ENCODE results near the gene DROSHA. TPM values are rescaled to one million over a fixed set of nuclear protein-coding genes. Genes with fewer than 3 reads are reported as not detected.
"Not testable (repeated sequence)": the region's sequence is repeated elsewhere in the genome, so short reads cannot be mapped to it uniquely, and the experiment has no call there.

The DROSHA gene
- 32.1 and 41.8 TPM in 2 replicates for total RNA-seq

- DNase-seq (ENCODE audit: low read depth in 2 of 2), result peak; percentile 83 to 97
Observed at GRCh38 chr5:31531888-31532547, at the start of gene DROSHA, which contains the start of gene C5orf22. DROSHA (minus strand) TSS chr5:31532093; CDS start chr5:31529059, 3,034 bp downstream. C5orf22 (plus strand) TSS chr5:31532301; CDS start chr5:31532393, 92 bp downstream.

DNA sequence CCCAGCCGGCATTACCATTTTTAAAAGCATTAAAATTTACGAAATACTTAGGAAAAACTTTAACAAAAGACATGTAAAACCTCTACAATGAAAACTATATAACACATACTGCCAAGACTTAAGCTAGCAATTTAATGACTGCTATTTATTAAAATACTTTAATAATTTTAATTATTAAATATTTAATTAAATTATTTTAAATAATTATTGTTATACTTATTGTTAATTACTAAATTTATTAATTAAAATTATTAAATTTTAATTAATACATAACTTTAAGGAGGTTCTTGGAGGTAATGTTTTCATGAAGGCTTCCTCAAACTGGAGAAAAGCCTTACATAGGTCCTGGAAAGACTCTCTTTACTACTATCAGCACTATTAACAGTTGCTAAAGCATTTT is 47.7 kb upstream of the DROSHA start:
- no peak for DNase-seq (ENCODE audit: low read depth in 2 of 2)

GRCh38 chr5:31577438-31577837 is 45.5 kb upstream of the DROSHA start:
- DNase-seq (ENCODE audit: low read depth in 2 of 2), result no peak

DNA sequence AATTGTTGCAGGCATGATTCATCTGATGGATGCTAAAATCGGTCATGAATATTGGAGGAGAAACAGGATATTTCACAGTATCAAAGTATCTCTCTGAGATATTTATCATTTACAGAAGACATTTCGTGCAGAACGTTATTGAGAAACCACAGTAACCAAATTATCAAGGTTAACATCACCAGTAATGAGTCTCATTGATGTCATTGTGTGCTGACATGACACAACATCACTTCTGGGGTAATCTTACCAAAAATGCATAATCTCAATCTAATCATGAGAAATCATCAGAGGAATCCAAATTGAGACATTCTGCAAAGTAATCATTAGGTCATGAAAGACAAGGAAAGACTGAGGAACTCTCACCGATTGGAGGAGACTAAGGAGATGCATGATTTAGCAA is 42.9 kb upstream of the DROSHA start:
- no peak for DNase-seq (ENCODE audit: low read depth in 2 of 2)

- DNase-seq (ENCODE audit: low read depth in 2 of 2), result no peak
Observed at GRCh38 chr5:31573494-31574142, 41.7 kb upstream of the DROSHA start.

DNA sequence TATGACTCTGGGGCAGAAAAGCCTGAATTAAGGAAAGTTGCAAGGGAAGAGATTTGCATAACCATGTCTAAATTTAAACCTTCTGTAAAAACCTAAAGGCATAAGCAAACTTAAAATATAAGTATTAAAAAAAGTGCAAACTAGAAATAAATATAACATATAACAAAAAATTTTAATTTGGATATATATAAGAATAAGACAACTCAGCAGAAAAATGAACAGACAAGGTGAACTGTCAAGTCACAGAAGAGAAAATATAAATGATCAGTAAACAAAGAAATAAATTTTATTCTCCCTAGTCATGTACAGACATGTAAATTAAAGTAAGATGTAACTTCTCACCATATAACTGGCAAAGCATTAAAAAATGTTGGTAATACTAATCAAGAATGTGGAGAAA is 37.2 kb upstream of the DROSHA start:
- DNase-seq (ENCODE audit: low read depth in 2 of 2), result no peak

- no peak for DNase-seq (ENCODE audit: low read depth in 2 of 2)
Observed at GRCh38 chr5:31568302-31568835, 36.5 kb upstream of the DROSHA start.

GRCh38 chr5:31566362-31566761 is 34.5 kb upstream of the DROSHA start:
- not testable (repeated sequence) for DNase-seq (ENCODE audit: low read depth in 2 of 2)

DNA sequence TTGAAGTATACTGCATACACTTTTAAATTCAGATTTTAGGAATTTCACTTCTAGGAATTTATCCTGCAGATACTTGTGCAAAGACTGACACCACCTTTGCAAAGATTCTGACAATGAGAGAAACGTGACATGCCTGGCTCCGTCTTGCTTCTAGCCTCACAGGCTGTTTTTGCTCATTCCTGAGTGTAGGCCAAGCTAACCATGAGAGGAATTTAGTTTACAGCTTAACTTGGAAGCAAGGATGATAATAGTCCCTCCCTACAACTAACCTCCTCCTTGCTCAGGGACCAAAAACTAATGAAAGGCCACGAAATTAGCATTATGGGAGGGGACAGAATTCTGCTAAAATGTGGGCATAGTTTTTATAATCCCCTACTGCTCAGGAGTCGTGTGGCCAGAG is 31.3 kb upstream of the DROSHA start:
- no peak for DNase-seq (ENCODE audit: low read depth in 2 of 2)

DNA sequence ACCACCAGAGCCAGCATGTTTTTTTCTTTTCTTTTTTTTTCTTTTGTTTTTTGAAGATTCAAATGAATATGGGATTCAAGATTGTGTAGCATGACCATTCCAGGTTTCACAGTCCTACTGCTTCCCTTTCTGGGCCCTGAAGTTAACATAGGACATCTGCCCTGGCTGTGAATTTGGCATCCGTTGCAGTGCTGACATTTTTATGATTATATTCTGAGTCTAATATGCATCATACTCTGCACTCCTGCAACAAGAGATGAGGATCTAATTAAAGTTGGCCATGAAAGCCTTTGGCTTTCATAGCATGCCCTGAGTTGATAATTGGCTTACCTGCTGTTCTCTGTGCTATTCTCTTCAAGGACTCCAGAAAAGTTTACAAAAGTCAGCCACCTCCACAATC is 30.1 kb upstream of the DROSHA start:
- DNase-seq (ENCODE audit: low read depth in 2 of 2), result no peak

DNA sequence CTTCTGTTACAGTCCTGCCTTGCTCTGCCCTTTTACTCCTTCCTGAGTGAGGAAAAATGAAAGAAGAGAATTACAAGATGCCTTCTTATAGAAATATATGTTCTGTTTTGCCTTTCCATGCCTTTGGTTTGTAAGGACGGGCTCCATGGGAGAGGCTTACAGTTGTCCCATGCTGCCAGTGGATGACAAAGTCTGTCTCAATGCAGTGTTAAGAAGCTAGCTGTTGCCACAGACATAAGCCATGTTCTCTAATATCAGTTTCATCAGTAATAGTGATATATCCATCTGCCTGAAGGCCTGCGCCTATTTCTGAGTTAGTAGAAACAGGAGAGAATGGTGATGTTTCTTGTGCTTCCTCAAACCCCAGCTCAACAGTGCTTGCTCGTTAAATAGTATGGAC is 28.0 kb upstream of the DROSHA start:
- DNase-seq (ENCODE audit: low read depth in 2 of 2), result no peak

- DNase-seq (ENCODE audit: low read depth in 2 of 2), result no peak
Observed at GRCh38 chr5:31556461-31556860, 24.6 kb upstream of the DROSHA start.

DNA sequence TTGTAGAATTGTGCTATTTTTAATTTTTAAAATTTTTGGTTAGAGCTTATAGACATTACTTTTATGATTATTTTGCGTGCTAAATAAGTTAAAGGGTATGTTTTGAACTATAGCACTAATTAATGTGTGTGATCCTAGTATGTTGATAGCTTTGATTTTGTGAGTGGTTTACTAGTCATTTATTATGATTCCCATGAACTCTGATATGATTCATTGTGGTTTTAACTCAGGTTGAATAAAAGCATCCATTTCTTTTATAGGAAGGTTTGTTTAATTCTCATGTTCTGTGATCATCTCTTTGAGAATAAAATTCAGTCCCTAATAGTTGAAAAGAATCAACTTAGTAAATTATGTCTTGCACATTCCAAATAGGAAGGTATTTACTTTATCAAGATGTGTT is 22.7 kb upstream of the DROSHA start:
- DNase-seq (ENCODE audit: low read depth in 2 of 2), result no peak

- DNase-seq (ENCODE audit: low read depth in 2 of 2), result no peak
Observed at GRCh38 chr5:31553863-31554262, 22.0 kb upstream of the DROSHA start.

GRCh38 chr5:31551878-31552277 is 20.0 kb upstream of the DROSHA start:
- DNase-seq (ENCODE audit: low read depth in 2 of 2), result no peak

- not testable (repeated sequence) for DNase-seq (ENCODE audit: low read depth in 2 of 2)
Observed at GRCh38 chr5:31549114-31549513, 17.2 kb upstream of the DROSHA start.

DNA sequence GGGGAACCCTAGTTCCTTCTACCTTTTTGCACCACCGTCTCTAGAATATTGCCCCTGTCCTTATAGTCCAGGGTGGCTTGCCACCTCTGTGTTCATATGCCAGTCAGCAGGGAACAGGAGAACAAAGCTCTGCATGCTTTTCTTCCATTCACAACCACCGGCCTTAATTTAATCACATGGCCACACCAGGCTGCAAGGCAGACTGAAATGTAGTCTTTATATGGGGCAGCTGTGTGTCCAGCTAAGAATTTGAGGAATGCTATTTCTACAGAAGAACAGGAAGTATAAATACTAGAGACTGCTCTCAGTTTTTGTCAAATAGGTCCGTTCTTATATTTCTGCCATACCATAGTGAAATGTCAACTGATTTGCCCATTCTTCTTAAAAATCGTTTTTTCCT is 6.0 kb upstream of the DROSHA start:
- DNase-seq (ENCODE audit: low read depth in 2 of 2), result peak in 1 of 2 donors; percentile 5

DNA sequence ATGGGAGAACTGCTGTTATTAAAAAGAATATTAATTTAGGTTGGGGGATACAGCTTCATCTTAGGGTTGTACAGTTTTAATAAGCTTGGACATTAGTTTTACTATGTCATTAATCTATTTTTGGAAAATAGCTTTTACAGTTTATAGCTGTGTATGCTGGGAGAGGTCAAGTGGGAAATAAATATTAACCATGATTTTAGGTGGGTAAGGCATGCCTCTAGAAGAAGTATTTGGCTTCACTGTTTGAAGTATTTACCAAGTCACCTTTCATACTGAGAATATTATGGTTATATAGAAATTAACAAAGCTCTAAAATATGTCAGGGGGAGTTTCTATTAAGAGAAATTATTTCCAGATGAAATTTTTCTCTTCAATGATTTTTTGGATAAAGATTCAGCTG is 5.5 kb upstream of the DROSHA start:
- no peak for DNase-seq (ENCODE audit: low read depth in 2 of 2)

DNA sequence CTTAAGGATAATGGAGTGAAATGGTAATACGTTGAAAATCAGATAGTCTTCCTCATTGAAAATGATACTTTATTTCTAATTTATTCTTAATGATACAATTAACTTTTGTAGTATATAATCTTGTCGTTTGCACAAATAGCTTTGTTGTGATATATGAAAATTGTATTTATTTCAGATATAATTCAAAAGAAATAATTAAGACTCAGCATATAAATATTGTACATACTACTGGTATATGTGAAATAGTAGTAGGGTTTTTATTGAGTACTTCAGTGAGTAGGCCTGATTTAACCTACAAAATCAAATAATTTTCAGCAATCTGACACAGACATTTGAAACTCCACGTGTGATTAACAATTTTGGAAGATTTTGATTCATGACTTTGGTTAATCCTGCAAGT is 5.0 kb upstream of the DROSHA start:
- no peak for DNase-seq (ENCODE audit: low read depth in 2 of 2)

DNA sequence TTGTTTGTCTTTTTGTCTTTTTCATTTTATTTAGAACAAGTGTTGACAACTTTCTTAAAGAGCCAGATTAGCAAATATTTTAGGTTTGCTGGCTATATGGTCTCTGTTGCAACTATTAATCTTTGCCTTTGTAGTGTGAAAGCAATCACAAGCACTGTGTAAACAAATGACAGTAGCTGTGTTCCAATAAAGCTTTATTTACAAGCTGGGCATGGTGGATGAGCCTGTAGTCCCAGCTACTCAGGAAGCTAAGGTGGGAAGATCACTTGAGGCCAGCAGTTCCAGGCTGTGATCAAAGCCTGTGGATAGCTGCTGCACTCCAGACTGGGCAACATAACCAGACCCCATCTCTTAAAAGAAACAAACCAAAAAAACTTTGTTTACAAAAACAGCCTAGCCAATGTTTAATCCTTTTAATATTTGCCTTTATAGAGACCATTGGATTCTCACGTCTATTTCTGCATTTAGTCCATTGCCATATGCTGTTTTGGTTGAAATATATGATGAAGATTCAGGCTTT is 2.7 kb upstream of the DROSHA start:
- no peak for DNase-seq (ENCODE audit: low read depth in 2 of 2)

DNA sequence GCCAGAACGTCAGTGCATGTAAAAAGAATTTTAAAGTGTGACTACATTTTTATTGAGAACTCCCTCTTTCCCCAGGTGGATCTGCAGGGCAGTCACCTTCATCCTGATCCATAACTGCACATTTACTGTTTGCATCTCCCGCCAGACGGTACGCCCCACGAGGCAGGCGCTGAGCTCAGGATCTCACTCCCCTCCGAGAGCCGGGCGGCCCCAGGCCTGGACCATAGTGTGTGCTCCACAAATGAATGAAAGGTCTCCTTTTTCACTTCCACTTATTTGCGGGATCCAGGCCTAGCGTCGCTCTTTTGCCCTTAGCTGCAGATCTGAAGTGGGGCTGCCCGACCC is 378 bp downstream of the DROSHA start:
- DNase-seq (ENCODE audit: low read depth in 2 of 2), result peak; percentile 14 to 29

DNA sequence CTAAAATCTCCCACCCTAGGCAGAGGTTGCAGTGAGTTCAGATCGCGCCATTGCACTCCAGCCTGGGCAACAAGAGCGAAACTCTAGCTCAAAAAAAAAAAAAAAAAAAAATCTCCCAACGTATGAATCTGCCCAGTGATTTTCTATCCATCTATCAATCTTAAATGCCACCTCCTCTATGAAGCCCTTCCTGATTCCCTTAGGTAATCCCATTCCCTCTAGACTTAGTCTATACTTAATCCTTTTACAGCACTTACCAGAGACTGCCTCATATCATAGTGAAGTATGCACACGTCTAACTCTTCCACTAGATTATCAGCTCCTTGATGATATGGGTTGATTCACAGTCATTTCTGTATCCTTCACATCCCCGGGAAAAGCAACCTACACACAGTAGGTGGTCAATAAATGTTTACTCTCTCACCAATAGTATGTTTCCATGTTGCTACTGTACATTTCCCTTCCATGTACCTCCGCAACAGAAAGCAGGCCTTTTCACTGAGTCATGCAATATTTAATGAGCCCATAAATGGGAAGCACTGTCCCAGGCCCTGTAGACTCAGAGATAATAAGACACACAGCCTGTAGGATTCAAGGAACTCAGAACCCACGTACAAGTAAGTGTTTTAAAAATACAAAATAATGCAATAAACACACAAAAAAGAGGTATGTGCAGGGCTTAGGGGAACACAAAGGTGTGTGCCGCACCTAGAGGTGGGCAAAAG is 1.2 kb downstream of the DROSHA start:
- no peak for DNase-seq (ENCODE audit: low read depth in 2 of 2)

All from dermis microvascular lymphatic vessel endothelial cell (primary cell).